ENCODE data around the gene RNF14. TPM values are rescaled to one million over a fixed set of nuclear protein-coding genes. Genes with fewer than 3 reads are reported as not detected.
A peak's percentile ranks its signal among the peaks of the same experiment; 100 is the strongest.

Gene RNF14
- total and polyA plus RNA-seq, 7 donors, result 30.7 to 70.1 (median 43.2) TPM

DNA sequence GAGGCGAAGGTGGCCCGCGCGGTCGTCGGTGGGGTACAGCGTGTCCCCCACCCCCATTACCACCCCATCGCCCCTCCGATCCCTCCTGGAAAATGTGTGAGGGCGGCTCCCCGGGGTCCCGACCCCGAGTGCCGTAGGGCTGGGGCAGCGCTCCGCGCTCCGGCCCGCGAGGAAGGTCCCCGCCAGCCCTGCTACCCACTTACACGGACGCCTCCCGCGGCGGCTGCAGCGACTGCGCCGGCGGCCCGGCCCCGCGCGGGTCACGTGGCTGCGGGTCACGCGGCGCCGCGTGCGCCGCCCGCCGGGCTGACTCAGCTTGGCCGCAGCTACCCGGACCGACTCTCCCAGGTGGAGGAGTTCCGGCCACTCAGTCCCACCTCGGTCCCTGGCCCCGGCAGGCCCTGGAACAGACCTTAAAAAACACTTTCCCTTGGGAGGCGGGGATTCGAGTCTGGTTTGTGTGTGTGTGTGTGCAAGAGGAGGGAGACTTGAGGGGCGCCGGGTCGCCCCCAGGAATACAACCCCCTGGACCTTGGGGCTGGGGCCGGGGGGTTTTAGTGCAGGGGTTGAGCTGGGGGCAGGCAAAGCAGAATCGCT, 44.0 kb downstream of the RNF14 start, which contains the start of gene GNPDA1:
GNPDA1 (minus strand) TSS at position 236 of the 597 bp plus-strand sequence. CDS start 992 bp downstream, outside the sequence.
- intact Hi-C loops (cut with DNase I), result loop anchor here (2.0 to 10.0 kb wide), 4 partner anchors 44 to 342 kb away; partner anchors contain the start of genes NDFIP1 and RNF14
- Histone ChIP-seq H3K27ac (peak within 1 kb of the TSS; percentile 83 to 87 (median 86)), H3K36me3 (peaks cover 0 to 19% (median 1%) of the 10 kb centered on the region in 4 donors), H3K27me3 (no peaks in the 10 kb centered on the region), H3K4me3 (peak within 1 kb of the TSS; percentile 71 to 83 (median 76)), H3K4me1 (peaks cover 0 to 29% (median 18%) of the 10 kb centered on the region in 4 donors), H3K9me3 (no peaks in the 10 kb centered on the region)
- DNase-seq, result peak; percentile 93
- WGBS, 2 donors, result 1 to 2% methylated on average over 58 of the region's 58 CpGs
- TF ChIP-seq, protein P1, sequence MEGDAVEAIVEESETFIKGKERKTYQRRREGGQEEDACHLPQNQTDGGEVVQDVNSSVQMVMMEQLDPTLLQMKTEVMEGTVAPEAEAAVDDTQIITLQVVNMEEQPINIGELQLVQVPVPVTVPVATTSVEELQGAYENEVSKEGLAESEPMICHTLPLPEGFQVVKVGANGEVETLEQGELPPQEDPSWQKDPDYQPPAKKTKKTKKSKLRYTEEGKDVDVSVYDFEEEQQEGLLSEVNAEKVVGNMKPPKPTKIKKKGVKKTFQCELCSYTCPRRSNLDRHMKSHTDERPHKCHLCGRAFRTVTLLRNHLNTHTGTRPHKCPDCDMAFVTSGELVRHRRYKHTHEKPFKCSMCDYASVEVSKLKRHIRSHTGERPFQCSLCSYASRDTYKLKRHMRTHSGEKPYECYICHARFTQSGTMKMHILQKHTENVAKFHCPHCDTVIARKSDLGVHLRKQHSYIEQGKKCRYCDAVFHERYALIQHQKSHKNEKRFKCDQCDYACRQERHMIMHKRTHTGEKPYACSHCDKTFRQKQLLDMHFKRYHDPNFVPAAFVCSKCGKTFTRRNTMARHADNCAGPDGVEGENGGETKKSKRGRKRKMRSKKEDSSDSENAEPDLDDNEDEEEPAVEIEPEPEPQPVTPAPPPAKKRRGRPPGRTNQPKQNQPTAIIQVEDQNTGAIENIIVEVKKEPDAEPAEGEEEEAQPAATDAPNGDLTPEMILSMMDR (IDR thresholded peaks at IDR 0.05), result no peak
- no peak for TF ChIP-seq EP300 (IDR thresholded peaks at IDR 0.05)
- TF ChIP-seq POLR2AphosphoS5 (IDR thresholded peaks at IDR 0.05), result peak; percentile 51 to 81 (median 70)
- peak in 1 of 2 donors; percentile 6 for TF ChIP-seq POLR2A (IDR thresholded peaks at IDR 0.05)

DNA sequence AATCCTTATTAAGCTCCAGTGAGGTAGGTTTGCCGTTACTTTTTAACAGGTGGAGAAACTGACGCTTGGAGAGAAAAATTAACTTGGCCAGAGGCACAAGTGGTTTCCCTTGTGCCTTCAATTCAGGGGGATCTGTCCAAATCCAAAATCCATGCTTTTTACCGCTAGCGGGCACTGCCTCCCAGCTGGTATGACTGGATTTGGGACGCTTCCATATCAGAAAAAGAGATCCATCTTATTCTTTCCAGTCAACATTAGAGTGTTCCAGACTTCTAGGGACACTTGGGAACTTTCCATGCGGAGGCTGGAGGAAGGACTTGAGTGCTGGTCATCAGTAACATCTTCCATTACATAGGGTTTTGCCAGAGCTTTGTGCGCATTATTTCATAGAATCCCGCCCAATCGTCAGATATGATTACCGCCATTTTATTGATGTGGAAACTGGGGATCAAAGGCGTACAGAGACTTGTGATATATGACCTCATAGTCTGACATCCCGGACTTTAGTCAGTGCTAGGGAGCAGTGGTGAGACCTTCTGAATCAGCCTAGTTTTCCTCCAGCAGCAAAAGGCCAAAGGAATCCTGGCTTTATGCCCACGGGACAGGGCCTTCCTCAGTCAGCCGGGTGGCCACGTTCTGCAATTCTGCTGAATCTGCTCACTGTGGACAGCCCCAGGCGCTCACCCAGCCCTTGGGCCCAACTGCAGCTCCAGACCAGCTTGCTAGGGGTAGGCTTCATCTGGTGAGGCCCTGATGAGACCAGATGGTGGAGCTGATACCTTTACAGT, 45.0 kb downstream of the RNF14 start:
- intact Hi-C loops (cut with DNase I), result loop anchor here (2.0 to 10.0 kb wide), 4 partner anchors 45 to 341 kb away; partner anchors contain the start of genes NDFIP1 and RNF14
- peak overlapping the region; percentile 83 to 87 (median 86) for H3K27ac ChIP-seq
- H3K27me3 ChIP-seq, result no peaks in the 10 kb centered on the region
- H3K4me3 ChIP-seq, result no peak overlapping the region
- 82 to 90% methylated on average over 16 of the region's 16 CpGs for WGBS, 2 donors
- DNase-seq, result peak; percentile 77
- H3K4me1 ChIP-seq, result peaks cover 0 to 29% (median 18%) of the 10 kb centered on the region in 4 donors
- H3K36me3 ChIP-seq, result peaks cover 0 to 10% (median 0%) of the 10 kb centered on the region in 4 donors
- H3K9me3 ChIP-seq, result no peaks in the 10 kb centered on the region
- TF ChIP-seq POLR2AphosphoS5 (IDR thresholded peaks at IDR 0.05) (peak in 1 of 4 donors; percentile 29), POLR2A (IDR thresholded peaks at IDR 0.05) (no peak)

DNA sequence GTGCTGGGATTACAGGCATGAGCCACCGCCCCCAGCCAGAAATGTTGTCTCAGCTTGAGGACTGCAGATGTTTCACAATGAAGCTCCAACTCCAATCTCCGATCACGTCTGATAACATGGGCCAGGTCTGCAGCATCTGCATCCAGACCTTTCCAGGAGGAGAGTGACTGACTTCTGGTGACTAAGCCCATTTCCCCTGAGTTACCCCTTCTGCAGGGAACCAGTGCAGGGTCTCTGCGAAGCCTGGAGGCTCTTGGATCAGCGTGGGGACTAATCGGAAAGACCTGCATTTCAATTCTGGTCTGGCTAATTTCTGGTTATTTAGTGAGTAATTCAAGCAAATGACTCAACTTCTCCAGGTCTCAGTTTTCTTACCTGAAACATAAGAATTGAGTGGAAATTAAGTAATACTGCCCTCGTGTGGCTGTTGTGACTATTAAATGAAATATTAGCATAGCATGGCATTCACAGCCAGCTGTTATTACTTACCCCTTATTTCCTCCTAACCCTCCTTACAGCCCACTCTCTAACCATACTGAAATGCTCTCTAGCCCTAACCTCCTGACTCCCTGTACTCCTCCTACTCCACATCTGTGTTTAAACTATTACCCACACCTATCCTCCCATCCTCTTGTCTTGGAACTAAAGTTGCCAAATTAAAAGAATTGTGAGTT, 46.1 kb downstream of the RNF14 start:
- H3K27me3 ChIP-seq, result no peaks in the 10 kb centered on the region
- 63 to 66% methylated on average over 7 of the region's 7 CpGs for WGBS, 2 donors
- no peaks in the 10 kb centered on the region for H3K9me3 ChIP-seq
- H3K4me3 ChIP-seq, result no peak overlapping the region
- H3K36me3 ChIP-seq, result peaks cover 0 to 6% (median 0%) of the 10 kb centered on the region in 4 donors
- peaks cover 0 to 29% (median 18%) of the 10 kb centered on the region in 4 donors for H3K4me1 ChIP-seq
- intact Hi-C loops (cut with DNase I), result loop anchor here (5.0 to 10.0 kb wide), 2 partner anchors 127 to 340 kb away; no protein-coding TSS in a partner anchor
- TF ChIP-seq POLR2A (IDR thresholded peaks at IDR 0.05), result no peak
- no peak for TF ChIP-seq EP300 (IDR thresholded peaks at IDR 0.05)
- peak in 1 of 4 donors; percentile 15 for TF ChIP-seq POLR2AphosphoS5 (IDR thresholded peaks at IDR 0.05)
- TF ChIP-seq, protein P1 (IDR thresholded peaks at IDR 0.05), result peak in 3 of 4 experiments; percentile 11 to 53 (median 32)
- H3K27ac ChIP-seq, result peak overlapping the region in 3 of 4 donors; percentile 19 to 62 (median 41)
- DNase-seq, result no peak

DNA sequence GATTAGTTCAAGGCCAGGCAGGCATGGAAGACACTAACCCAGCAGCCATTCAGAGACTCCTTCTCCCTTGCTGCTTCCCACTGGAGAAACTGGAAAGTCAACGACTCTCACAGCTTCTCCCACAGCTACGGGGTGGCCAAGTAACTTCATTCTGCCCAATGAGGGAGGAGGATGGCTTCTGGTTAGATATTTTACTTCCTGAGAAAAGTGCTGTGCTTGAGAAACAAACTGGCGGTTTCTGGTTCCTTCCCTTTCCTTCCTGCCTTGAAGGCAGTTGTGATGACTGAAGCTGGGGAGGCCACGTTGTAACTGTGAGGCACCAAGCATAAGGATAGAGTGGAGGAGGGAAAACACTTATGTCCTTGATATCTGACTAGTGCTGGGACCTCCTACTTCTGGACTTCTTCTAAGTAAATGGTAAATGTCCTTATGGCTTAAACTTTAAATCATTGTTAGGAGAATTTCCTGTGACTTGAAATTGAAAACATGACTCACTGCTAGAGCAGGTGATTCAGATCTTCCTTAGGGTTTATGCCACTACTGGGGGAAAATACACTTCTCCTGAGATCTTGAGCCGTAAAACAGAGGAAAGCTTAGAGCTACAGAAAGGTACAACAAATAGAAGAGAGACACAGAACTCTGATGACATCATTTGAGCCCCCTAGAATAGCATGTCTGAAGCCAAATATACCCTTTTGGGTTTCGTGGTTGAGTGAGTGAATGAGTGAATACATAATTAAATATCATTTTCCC, 47.1 kb downstream of the RNF14 start:
- H3K4me1 ChIP-seq, result peaks cover 0 to 29% (median 18%) of the 10 kb centered on the region in 4 donors
- H3K27me3 ChIP-seq, result no peaks in the 10 kb centered on the region
- WGBS, 2 donors, result 49 to 77% methylated on average over 6 of the region's 6 CpGs
- H3K4me3 ChIP-seq, result no peak overlapping the region
- intact Hi-C loops (cut with DNase I), result loop anchor here (10.0 kb wide), 1 partner anchor 339 kb away; no protein-coding TSS in a partner anchor
- DNase-seq, result no peak
- H3K36me3 ChIP-seq, result peaks cover 0 to under 1% (median 0%) of the 10 kb centered on the region in 4 donors
- TF ChIP-seq EP300 (IDR thresholded peaks at IDR 0.05), result no peak
- no peak for TF ChIP-seq POLR2A (IDR thresholded peaks at IDR 0.05)
- TF ChIP-seq, protein P1 (IDR thresholded peaks at IDR 0.05), result no peak
- no peak for TF ChIP-seq POLR2AphosphoS5 (IDR thresholded peaks at IDR 0.05)
- H3K27ac ChIP-seq, result peak overlapping the region in 3 of 4 donors; percentile 19 to 62 (median 41)
- H3K9me3 ChIP-seq, result no peaks in the 10 kb centered on the region
